Liver (tissue), 9 donors: ENCODE data around the gene TTC4. TPM values are rescaled to one million over a fixed set of nuclear protein-coding genes. Genes with fewer than 3 reads are reported as not detected.

Source experiments
- DNase-seq: peaks from one replicate; pipeline ENCODE4 v3.0.0-alpha.2; 2017; ENCODE audit warnings: low spot score
- H3K27ac ChIP-seq, 2 donors: one replicate each; pipeline ENCODE4 v1.7.0; 2013; ENCODE audit warnings: inconsistent platforms in 2 of 2, low read length in 2 of 2, control low read depth in 1 of 2, low read depth in 1 of 2, mild to moderate bottlenecking in 1 of 2
- H3K27me3 ChIP-seq, 4 donors: one replicate each; pipeline versions ENCODE4 v1.6.1 to v1.7.0; 2013; ENCODE audit warnings: low read length in 3 of 4, inconsistent platforms in 1 of 4, mild to moderate bottlenecking in 1 of 4, moderate library complexity in 1 of 4; ENCODE audit not compliant: control insufficient read depth in 4 of 4, insufficient read depth in 4 of 4
- H3K36me3 ChIP-seq, 4 donors: one replicate each; pipeline versions ENCODE4 v1.6.1 to v1.7.0; 2013; ENCODE audit warnings: low read length in 3 of 4, mild to moderate bottlenecking in 3 of 4, low read depth in 1 of 4, moderate library complexity in 1 of 4; ENCODE audit not compliant: control insufficient read depth in 4 of 4, insufficient read depth in 3 of 4
- H3K4me1 ChIP-seq, 4 donors: one replicate each; pipeline versions ENCODE4 v1.6.1 to v1.7.0; 2013; ENCODE audit warnings: low read length in 3 of 4, mild to moderate bottlenecking in 3 of 4, moderate library complexity in 1 of 4; ENCODE audit not compliant: control insufficient read depth in 4 of 4, insufficient read depth in 4 of 4
- H3K4me3 ChIP-seq, 3 donors: one replicate each; pipeline versions ENCODE4 v1.6.1 to v1.7.0; 2013; ENCODE audit warnings: low read length in 3 of 3, control low read depth in 1 of 3, low read depth in 1 of 3, mild to moderate bottlenecking in 1 of 3
- H3K9ac ChIP-seq, 2 donors: one replicate each; pipeline ENCODE4 v1.7.0; 2013; ENCODE audit warnings: low read length in 2 of 2, mild to moderate bottlenecking in 2 of 2, moderate library complexity in 2 of 2, control low read depth in 1 of 2, low read depth in 1 of 2
- H3K9me3 ChIP-seq, 4 donors: one replicate each; pipeline versions ENCODE4 v1.6.1 to v1.7.0; 2013; ENCODE audit warnings: low read length in 3 of 4; ENCODE audit not compliant: control insufficient read depth in 4 of 4
- EGR1 ChIP-seq, 2 donors: IDR thresholded peaks; 2 replicates each; pipeline ENCODE4 v1.6.1; 2016 to 2018; ENCODE audit warnings: antibody characterized with exemption in 2 of 2, low read depth in 2 of 2
- FOXA1 ChIP-seq: IDR thresholded peaks from 2 replicates; pipeline ENCODE4 v1.6.1; 2016; ENCODE audit warnings: antibody characterized with exemption
- FOXA2 ChIP-seq: IDR thresholded peaks from 2 replicates; pipeline ENCODE4 v1.6.1; 2016; ENCODE audit warnings: antibody characterized with exemption
- GABPA ChIP-seq, 2 donors: IDR thresholded peaks in 1 of 2; conservative IDR thresholded peaks in 1 of 2; 2 replicates each; pipeline ENCODE4 v1.6.1; 2016; ENCODE audit warnings: antibody characterized with exemption in 2 of 2, mild to moderate bottlenecking in 1 of 2, moderate library complexity in 1 of 2
- HNF4A ChIP-seq, 2 donors: conservative IDR thresholded peaks; 2 replicates each; pipeline ENCODE4 v1.6.1; 2016; ENCODE audit warnings: antibody characterized with exemption in 2 of 2, mild to moderate bottlenecking in 2 of 2
- HNF4G ChIP-seq: IDR thresholded peaks from 2 replicates; pipeline ENCODE4 v1.6.1; 2016; ENCODE audit warnings: antibody characterized with exemption
- JUND ChIP-seq, 2 donors: IDR thresholded peaks; 2 replicates each; pipeline ENCODE4 v1.6.1; 2016; ENCODE audit warnings: antibody characterized with exemption in 2 of 2
- MAX ChIP-seq: IDR thresholded peaks from 2 replicates; pipeline ENCODE4 v1.6.1; 2016; ENCODE audit warnings: antibody characterized with exemption
- NR2F2 ChIP-seq: IDR thresholded peaks from 2 replicates; pipeline ENCODE4 v1.6.1; 2016; ENCODE audit warnings: antibody characterized with exemption
- RAD21 ChIP-seq, 2 donors: IDR thresholded peaks; 2 replicates each; pipeline ENCODE4 v1.6.1; 2016; ENCODE audit warnings: antibody characterized with exemption in 2 of 2, mild to moderate bottlenecking in 2 of 2
- REST ChIP-seq: IDR thresholded peaks from 2 replicates; pipeline ENCODE4 v1.6.1; 2016; ENCODE audit warnings: antibody characterized with exemption, mild to moderate bottlenecking
- RXRA ChIP-seq, 2 donors: IDR thresholded peaks; 2 replicates each; pipeline ENCODE4 v1.6.1; 2017 to 2018; ENCODE audit warnings: antibody characterized with exemption in 2 of 2, mild to moderate bottlenecking in 1 of 2
- SP1 ChIP-seq: IDR thresholded peaks from 2 replicates; pipeline ENCODE4 v1.6.1; 2018; ENCODE audit warnings: antibody characterized with exemption, mild to moderate bottlenecking
- TAF1 ChIP-seq: conservative IDR thresholded peaks from 2 replicates; pipeline ENCODE4 v1.6.1; 2016; ENCODE audit warnings: antibody characterized with exemption, mild to moderate bottlenecking
- YY1 ChIP-seq: IDR thresholded peaks from 2 replicates; pipeline ENCODE4 v1.6.1; 2016; ENCODE audit warnings: antibody characterized with exemption, mild to moderate bottlenecking
- ZBTB33 ChIP-seq: IDR thresholded peaks from 2 replicates; pipeline ENCODE4 v1.6.1; 2016; ENCODE audit warnings: antibody characterized with exemption
- WGBS: extraction: QIAGEN DNeasy Blood & Tissue Kit; methylation state at CpG from one replicate; pipeline ENCODE4 v1.1.7; 2013; 5-methylcytosine and 5-hydroxymethylcytosine counted together
- polyA plus RNA-seq, 2 donors: library from polyadenylated mRNA; stranded (reverse) in 1 of 2; unstranded in 1 of 2; fragments of 200-250 nt in 1 of 2; fragments of >200 nt in 1 of 2; fragmentation: Nextera tagmentation in 1 of 2; extraction: Ambion mirVana in 1 of 2; gene quantifications; one replicate each; pipeline versions ENCODE4 v1.2.1 to v1.2.3, GENCODE V29; 2013 to 2015
- total RNA-seq, 2 donors: library from RNA; depleted of rRNA; stranded (reverse); fragments of >200 nt; gene quantifications; one replicate each; pipeline ENCODE4 v1.2.3, GENCODE V29; 2014
- TF ChIP-seq, protein P1 (sequence below): fragments of 150-350 bp; IDR thresholded peaks from 2 replicates; pipeline ENCODE4 v1.5.1; 2017; ENCODE audit warnings: improper control_type of control experiment, low read depth, low read length; ENCODE audit not compliant: missing input control
- TF ChIP-seq, protein P2 (sequence below): IDR thresholded peaks from 2 replicates; pipeline ENCODE4 v1.6.1; 2016; ENCODE audit warnings: antibody characterized with exemption
- donor health status: healthy.
- donor health status: healthy.
- donor health status: healthy.
- donor health status: healthy.
- donor health status: healthy.

TTC4 gene
- total and polyA plus RNA-seq, 4 donors = 6.9 to 10.9 (median 8.1) TPM

GRCh38 chr1:54784066-54784465, 68.4 kb downstream of the TTC4 start:
- Histone ChIP-seq H3K27ac (no peak overlapping the region), H3K4me3 (no peak overlapping the region), H3K9ac (no peak overlapping the region), H3K9me3 (no peaks in the 10 kb centered on the region), H3K4me1 (no peaks in the 10 kb centered on the region), H3K36me3 (peaks cover 0 to 10% (median 2%) of the 10 kb centered on the region in 4 donors), H3K27me3 (no peaks in the 10 kb centered on the region)
- TF ChIP-seq GABPA (IDR thresholded peaks at IDR 0.05 in 1 of 2, conservative IDR thresholded peaks at IDR 0.05 in 1 of 2) = no peak
- no peak for TF ChIP-seq HNF4A (conservative IDR thresholded peaks at IDR 0.05)
- no peak for TF ChIP-seq MAX
- no peak for TF ChIP-seq TAF1
- TF ChIP-seq REST = no peak
- TF ChIP-seq, protein P1, sequence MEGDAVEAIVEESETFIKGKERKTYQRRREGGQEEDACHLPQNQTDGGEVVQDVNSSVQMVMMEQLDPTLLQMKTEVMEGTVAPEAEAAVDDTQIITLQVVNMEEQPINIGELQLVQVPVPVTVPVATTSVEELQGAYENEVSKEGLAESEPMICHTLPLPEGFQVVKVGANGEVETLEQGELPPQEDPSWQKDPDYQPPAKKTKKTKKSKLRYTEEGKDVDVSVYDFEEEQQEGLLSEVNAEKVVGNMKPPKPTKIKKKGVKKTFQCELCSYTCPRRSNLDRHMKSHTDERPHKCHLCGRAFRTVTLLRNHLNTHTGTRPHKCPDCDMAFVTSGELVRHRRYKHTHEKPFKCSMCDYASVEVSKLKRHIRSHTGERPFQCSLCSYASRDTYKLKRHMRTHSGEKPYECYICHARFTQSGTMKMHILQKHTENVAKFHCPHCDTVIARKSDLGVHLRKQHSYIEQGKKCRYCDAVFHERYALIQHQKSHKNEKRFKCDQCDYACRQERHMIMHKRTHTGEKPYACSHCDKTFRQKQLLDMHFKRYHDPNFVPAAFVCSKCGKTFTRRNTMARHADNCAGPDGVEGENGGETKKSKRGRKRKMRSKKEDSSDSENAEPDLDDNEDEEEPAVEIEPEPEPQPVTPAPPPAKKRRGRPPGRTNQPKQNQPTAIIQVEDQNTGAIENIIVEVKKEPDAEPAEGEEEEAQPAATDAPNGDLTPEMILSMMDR = no peak
- TF ChIP-seq RXRA (IDR thresholded peaks at IDR 0.05) = no peak
- TF ChIP-seq ZBTB33 = no peak
- TF ChIP-seq RAD21 (IDR thresholded peaks at IDR 0.05) = no peak
- no peak for TF ChIP-seq FOXA1
- no peak for TF ChIP-seq SP1
- TF ChIP-seq EGR1 (IDR thresholded peaks at IDR 0.05; ENCODE audit: low read depth in 2 of 2) = no peak
- TF ChIP-seq NR2F2 = no peak
- TF ChIP-seq, protein P2, sequence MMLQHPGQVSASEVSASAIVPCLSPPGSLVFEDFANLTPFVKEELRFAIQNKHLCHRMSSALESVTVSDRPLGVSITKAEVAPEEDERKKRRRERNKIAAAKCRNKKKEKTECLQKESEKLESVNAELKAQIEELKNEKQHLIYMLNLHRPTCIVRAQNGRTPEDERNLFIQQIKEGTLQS = no peak
- no peak for TF ChIP-seq FOXA2
- no peak for TF ChIP-seq HNF4G
- no peak for TF ChIP-seq YY1
- no peak for TF ChIP-seq JUND (IDR thresholded peaks at IDR 0.05)
- WGBS = 85% methylated on average over 2 of the region's 2 CpGs
- DNase-seq = no peak
